GM12801 (cell line): ENCODE results near the gene STX7.

Experiments used
- TF ChIP-seq, protein P1 (sequence below): IDR thresholded peaks from one replicate; pipeline ENCODE4 v1.5.1; 2011; ENCODE audit warnings: control low read depth; ENCODE audit not compliant: insufficient read length; ENCODE audit errors: extremely low read depth

The STX7 gene, protein sequence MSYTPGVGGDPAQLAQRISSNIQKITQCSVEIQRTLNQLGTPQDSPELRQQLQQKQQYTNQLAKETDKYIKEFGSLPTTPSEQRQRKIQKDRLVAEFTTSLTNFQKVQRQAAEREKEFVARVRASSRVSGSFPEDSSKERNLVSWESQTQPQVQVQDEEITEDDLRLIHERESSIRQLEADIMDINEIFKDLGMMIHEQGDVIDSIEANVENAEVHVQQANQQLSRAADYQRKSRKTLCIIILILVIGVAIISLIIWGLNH

DNA sequence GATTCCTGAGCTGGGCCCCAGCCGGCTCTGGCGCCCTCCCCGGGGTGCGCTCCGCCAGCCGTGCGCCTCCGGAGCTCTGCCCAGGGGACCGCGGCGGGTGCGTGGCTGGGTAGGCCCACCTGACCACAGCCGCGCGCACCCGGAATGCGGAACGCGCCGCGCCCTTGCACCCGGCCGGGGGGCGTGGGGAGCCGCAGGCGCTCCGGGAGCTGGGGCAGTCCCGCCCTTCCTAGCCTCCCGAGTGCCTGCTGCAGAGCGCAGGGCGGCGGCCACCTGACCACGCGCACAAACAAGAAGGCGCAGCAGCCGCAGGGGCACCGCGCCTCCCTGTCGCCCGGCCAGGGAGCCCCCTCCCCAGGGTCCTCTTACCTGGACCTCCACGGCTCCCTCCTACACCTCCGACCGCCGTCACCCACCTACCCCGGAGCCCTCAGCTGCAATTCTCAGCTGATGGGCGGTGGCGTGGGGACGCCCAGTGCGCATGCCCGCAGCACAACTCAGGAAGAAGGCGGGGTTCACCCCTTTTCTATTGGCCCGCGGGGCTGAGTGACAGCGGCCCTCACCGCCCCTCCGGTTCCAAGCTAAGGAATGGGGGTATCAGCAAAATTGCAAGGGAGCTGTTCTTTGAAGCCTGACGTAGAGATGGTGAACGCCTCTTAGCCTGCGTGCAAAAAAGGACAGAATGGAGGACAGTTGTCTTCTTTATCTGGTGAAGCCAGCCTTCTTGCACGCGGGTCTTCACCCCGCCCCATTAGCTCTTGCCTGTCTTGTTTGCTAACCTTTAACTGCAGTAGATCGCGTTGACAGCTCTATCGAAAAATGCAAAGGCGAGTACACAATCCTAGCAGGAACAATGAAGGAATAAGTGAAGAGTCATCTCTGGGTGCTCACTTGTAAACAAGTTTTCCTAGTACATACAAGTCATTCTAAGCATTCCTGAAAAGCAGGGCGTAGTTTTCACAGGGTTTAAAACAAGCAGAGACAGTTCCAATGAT, at the start of gene STX7:
TSS of gene STX7 (minus strand) at position 479 of the 995 bp plus-strand sequence. CDS start 9,586 bp downstream, outside the sequence.
- TF ChIP-seq, protein P1, sequence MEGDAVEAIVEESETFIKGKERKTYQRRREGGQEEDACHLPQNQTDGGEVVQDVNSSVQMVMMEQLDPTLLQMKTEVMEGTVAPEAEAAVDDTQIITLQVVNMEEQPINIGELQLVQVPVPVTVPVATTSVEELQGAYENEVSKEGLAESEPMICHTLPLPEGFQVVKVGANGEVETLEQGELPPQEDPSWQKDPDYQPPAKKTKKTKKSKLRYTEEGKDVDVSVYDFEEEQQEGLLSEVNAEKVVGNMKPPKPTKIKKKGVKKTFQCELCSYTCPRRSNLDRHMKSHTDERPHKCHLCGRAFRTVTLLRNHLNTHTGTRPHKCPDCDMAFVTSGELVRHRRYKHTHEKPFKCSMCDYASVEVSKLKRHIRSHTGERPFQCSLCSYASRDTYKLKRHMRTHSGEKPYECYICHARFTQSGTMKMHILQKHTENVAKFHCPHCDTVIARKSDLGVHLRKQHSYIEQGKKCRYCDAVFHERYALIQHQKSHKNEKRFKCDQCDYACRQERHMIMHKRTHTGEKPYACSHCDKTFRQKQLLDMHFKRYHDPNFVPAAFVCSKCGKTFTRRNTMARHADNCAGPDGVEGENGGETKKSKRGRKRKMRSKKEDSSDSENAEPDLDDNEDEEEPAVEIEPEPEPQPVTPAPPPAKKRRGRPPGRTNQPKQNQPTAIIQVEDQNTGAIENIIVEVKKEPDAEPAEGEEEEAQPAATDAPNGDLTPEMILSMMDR, result no peak

DNA sequence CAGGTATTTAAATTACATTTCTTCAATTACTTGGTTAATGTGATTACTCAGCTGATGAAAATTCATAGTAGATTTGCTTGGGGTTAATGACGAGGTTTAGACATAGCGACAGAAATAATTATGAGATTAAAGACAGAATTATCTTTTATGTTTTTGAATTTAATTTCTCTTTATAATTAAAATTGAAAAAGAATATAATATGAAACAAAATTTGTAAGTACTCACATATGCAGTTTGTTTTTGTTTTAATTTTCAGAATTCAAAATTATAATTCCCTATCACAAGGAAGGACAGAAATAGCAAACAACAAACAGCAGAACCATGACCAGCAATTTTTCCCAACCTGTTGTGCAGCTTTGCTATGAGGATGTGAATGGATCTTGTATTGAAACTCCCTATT, 39.5 kb upstream of the STX7 start, which contains the start of gene TAAR8:
TSS of gene TAAR8 (plus strand) at position 301 of the 400 bp plus-strand sequence. CDS start at position 322, 21 bp downstream.
- TF ChIP-seq, protein P1, result no peak

DNA sequence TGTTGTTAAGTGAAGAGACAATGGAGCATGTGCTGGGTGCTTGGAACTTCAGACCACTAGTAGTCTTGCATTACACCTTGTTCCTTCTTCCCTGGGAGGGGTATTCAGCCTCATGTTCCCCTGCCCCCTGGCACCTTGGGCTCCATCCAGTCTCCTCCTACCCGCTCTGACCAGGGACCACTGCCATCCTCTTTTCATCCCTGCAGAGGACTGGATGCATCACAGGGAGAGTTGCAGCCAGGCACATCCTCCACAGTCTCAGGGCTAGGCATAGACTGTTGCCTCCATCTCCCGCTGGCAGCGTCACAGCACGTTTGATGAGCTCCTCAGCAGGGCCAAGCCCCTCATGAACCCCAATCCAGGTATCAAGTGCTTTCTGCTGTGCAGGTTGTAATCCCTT, 38.3 kb upstream of the STX7 start:
- TF ChIP-seq, protein P1, result no peak

DNA sequence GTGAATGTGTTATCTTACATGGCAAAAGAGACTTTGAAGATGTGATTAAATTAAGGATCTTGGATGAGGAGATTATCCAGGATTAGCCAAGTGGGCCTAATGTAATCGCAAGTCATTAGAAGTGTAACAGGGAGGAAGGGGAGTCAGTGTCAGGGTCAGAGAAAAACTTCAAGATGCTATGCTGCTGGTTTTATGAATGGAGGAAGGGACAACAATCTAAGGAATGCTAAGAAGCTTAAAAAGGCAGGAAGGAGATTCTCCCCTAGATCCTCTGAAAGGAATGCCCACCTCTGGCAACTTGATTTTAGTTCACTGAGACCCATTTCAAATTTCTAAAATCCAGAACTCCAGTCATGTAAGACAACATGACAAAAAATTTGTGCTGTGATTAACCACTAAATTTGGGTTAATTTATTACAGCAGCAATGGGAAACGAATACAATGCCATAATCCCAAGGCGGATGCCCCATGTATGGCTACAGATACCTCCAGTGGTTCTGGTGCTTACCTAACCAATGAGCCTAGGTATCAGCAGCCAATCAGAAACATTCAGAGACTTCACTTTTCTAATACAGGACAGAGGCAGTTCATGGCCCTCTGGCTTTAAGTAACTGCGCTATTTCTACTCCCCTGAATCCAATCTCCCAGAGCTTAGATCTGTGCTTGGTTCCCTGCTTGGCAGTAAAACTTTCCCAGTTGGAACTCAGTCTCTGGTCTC, 36.0 kb upstream of the STX7 start:
- TF ChIP-seq, protein P1, result no peak

DNA sequence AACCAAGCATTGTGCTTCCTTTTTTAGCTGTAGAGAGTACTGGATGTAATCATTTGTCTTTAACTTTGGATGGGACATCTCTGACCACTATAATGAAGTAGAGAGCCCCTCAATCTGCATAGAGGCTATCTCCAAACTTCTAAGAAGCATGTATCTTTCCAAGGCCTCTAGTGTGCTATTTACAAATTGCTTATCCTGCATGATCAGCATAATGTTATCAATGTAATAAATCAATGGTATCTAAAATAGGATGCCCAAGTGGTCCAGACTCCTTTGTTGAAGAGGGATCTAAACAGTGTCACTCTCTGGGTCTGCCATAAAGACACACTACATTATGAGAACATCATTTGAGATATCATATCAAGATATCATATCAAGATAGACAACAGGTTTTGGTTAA, 31.9 kb upstream of the STX7 start:
- TF ChIP-seq, protein P1, result no peak

DNA sequence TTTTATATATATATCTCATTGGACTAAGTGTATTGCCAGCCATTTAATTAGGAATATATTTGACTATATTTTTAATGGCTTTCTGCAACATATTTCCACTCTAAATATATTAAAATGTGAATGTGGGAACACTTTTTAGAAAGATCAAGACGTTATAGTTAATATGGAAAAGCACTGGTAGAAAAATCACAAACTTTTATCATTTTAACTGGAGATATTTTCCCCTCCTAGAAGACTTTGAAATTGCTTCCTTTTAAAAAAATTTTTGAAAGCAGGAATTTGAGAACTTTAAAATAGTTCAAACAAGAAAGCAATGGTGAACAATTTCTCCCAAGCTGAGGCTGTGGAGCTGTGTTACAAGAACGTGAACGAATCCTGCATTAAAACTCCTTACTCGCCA, 25.1 kb upstream of the STX7 start, which contains the start of gene TAAR9:
TSS of gene TAAR9 (plus strand) at position 301 of the 400 bp plus-strand sequence. CDS start at position 314, 13 bp downstream.
- TF ChIP-seq, protein P1, result no peak
